Spleen (tissue), 13 donors: ENCODE data around the gene OR2Z1. TPM values are rescaled to one million over a fixed set of nuclear protein-coding genes. Genes with fewer than 3 reads are reported as not detected.

Experiments used
- DNase-seq: peaks from one replicate; pipeline ENCODE4 v3.0.0-alpha.2; 2020
- H3K27ac ChIP-seq, 8 donors: fragments of 200-600 bp; sonication (generic) in 7 of 8; 1 replicate in 4 of 8; 2 replicates in 4 of 8; pipeline versions ENCODE4 v1.5.0 to v1.8.0; 2016 to 2021; ENCODE audit warnings: inconsistent platforms in 4 of 8, mild to moderate bottlenecking in 4 of 8, moderate library complexity in 1 of 8
- H3K27me3 ChIP-seq, 7 donors: fragments of 200-600 bp; sonication (generic) in 6 of 7; replicated peaks in 1 of 7; 1 replicate in 4 of 7; 2 replicates in 3 of 7; pipeline versions ENCODE4 v1.5.0 to v1.8.0; 2016 to 2021; ENCODE audit warnings: inconsistent platforms in 3 of 7, mild to moderate bottlenecking in 1 of 7
- H3K36me3 ChIP-seq, 6 donors: fragments of 200-600 bp; sonication (generic) in 5 of 6; 1 replicate in 4 of 6; 2 replicates in 2 of 6; pipeline versions ENCODE4 v1.5.0 to v1.8.0; 2016 to 2021; ENCODE audit warnings: inconsistent platforms in 2 of 6
- H3K4me1 ChIP-seq, 6 donors: fragments of 200-600 bp; sonication (generic) in 5 of 6; 1 replicate in 3 of 6; 2 replicates in 3 of 6; pipeline versions ENCODE4 v1.5.0 to v1.8.0; 2016 to 2021; ENCODE audit warnings: inconsistent platforms in 3 of 6
- H3K4me3 ChIP-seq, 8 donors: fragments of 200-600 bp; sonication (generic) in 7 of 8; 1 replicate in 4 of 8; 2 replicates in 4 of 8; pipeline versions ENCODE4 v1.5.0 to v1.8.0; 2016 to 2021; ENCODE audit warnings: inconsistent platforms in 4 of 8, mild to moderate bottlenecking in 4 of 8, moderate library complexity in 2 of 8
- H3K9me3 ChIP-seq, 8 donors: fragments of 200-600 bp; sonication (generic) in 7 of 8; 1 replicate in 4 of 8; 2 replicates in 4 of 8; pipeline versions ENCODE4 v1.5.0 to v1.8.0; 2016 to 2021; ENCODE audit warnings: inconsistent platforms in 4 of 8
- POLR2A ChIP-seq, 3 donors: fragments of 450-650 bp; IDR thresholded peaks; one replicate each; pipeline ENCODE4 v1.5.1; 2017; ENCODE audit warnings: antibody characterized with exemption in 3 of 3, mild to moderate bottlenecking in 1 of 3
- POLR2AphosphoS5 ChIP-seq, 3 donors: sonication (generic); formaldehyde crosslinking; IDR thresholded peaks; one replicate each; pipeline ENCODE4 v1.5.1; 2017; ENCODE audit warnings: antibody characterized with exemption in 3 of 3
- WGBS, 5 donors: extraction: QIAGEN DNeasy Blood & Tissue Kit in 3 of 5; methylation state at CpG; one replicate each; pipeline versions ENCODE4 v1.1.5 to v1.1.7; 2013 to 2018; 5-methylcytosine and 5-hydroxymethylcytosine counted together
- intact Hi-C: fragments of 100-400 bp; cut with DNase I; formaldehyde crosslinking; loops from one replicate; pipeline ENCODE4 v1.15.0; 2023; ENCODE audit warnings: low total_unique reads
- long read RNA-seq, 2 donors: transcript quantifications; one replicate each; lab custom pipeline, GENCODE V29; 2026
- polyA plus RNA-seq, 3 donors: library from polyadenylated mRNA; stranded (reverse); fragments of 200-250 nt; gene quantifications; one replicate each; pipeline ENCODE4 v1.2.1, GENCODE V29; 2013
- total RNA-seq, 7 donors: library from RNA; depleted of rRNA in 3 of 7; stranded (reverse); fragments of >200 nt in 3 of 7; fragmentation: NEBNext Ultra II Directional in 4 of 7; extraction: Animal tissue kit (Norgen Biotek cat#: 25700) in 4 of 7; gene quantifications; one replicate each; pipeline versions ENCODE4 v1.1.0 to v1.2.1, GENCODE V29; 2016 to 2021
- TF ChIP-seq, protein P1 (sequence below), 11 experiments: fragments of 200-600 bp in 7 of 11; fragments of 450-650 bp in 4 of 11; sonication (generic) in 4 of 11; IDR thresholded peaks in 8 of 11; conservative IDR thresholded peaks in 3 of 11; 1 replicate in 7 of 11; 2 replicates in 4 of 11; pipeline versions ENCODE4 v1.4.0 to v1.8.0; 2016 to 2021; ENCODE audit warnings: antibody characterized with exemption in 11 of 11, inconsistent platforms in 4 of 11, mild to moderate bottlenecking in 1 of 11
- donor health status: healthy with polysubstance abuse.
- donor health status: DM: no; HTN: no; CAD: no; lungs with moderate emphysema.
- donor health status: DM: no; HTN: no; CAD: no.
- donor health status: Bipolar disorder and iron deficiency.
- donor health status: healthy.
- donor health status: DM: no; HTN: no; CAD: no.
- donor health status: DM: yes; HTN: yes; CAD: no.

OR2Z1 gene
- total RNA-seq (not detected), polyA plus RNA-seq (not detected)
- long read RNA-seq, donor 1 = 0 reads
- long read RNA-seq, donor 2 = 0 reads

- DNase-seq = no peak
- H3K27ac ChIP-seq = no peak within 1 kb of the TSS
- peaks cover 0 to 14% (median 5%) of the 10 kb centered on the region in 8 donors for H3K9me3 ChIP-seq
- H3K4me1 ChIP-seq = no peaks in the 10 kb centered on the region
- peaks cover 0 to 40% (median 0%) of the 10 kb centered on the region in 7 donors for H3K27me3 ChIP-seq
- TF ChIP-seq, protein P1, sequence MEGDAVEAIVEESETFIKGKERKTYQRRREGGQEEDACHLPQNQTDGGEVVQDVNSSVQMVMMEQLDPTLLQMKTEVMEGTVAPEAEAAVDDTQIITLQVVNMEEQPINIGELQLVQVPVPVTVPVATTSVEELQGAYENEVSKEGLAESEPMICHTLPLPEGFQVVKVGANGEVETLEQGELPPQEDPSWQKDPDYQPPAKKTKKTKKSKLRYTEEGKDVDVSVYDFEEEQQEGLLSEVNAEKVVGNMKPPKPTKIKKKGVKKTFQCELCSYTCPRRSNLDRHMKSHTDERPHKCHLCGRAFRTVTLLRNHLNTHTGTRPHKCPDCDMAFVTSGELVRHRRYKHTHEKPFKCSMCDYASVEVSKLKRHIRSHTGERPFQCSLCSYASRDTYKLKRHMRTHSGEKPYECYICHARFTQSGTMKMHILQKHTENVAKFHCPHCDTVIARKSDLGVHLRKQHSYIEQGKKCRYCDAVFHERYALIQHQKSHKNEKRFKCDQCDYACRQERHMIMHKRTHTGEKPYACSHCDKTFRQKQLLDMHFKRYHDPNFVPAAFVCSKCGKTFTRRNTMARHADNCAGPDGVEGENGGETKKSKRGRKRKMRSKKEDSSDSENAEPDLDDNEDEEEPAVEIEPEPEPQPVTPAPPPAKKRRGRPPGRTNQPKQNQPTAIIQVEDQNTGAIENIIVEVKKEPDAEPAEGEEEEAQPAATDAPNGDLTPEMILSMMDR (IDR thresholded peaks at IDR 0.05 in 8 of 11, conservative IDR thresholded peaks at IDR 0.05 in 3 of 11) = no peak
- TF ChIP-seq POLR2A (IDR thresholded peaks at IDR 0.05) = no peak
- no peak for TF ChIP-seq POLR2AphosphoS5 (IDR thresholded peaks at IDR 0.05)
- 48 to 80% (median 59%) methylated on average over 1 of the region's 1 CpG for WGBS, 5 donors
- no peak within 1 kb of the TSS for H3K4me3 ChIP-seq
- intact Hi-C loops = no loop called here
- no peaks in the 10 kb centered on the region for H3K36me3 ChIP-seq
Measured at GRCh38 chr19:8721334-8721733, at the start of gene OR2Z1. TSS of gene OR2Z1 (plus strand) at chr19:8721634. CDS start at chr19:8731029, 9,395 bp downstream.

DNA sequence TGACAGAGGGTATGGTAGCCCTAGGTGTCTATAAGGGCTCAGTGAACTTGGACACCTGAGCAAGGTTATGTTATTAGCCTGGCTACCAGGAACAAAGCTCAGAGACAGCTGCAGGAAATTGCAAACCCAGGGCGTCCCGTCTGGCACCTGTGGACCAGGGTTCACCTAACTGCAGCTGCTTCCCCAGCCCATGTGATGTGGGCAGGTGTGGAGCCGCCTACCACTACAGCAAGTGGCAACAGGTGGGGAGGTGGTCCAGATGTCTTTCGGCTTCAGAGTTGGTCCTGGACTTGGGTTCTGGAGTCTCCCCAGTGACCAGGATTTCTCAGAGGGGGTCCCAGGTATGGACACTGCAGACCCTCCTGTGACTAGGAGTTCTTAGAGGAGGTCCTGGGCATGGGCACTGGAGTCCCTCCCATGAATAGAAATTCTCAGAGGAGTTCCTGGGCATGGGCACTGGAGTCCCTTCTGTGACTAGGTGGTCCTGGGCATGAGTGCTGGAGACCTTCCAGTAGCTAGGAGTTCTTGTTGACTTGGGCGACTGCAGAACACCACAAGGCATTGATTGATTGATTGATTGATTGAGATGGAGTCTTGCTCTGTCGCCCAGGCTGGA, 48.0 kb upstream of the OR2Z1 start:
- peak; percentile 46 for DNase-seq
- Histone ChIP-seq H3K9me3 (peaks cover 0 to 4% (median 0%) of the 10 kb centered on the region in 8 donors), H3K4me3 (no peak overlapping the region), H3K36me3 (no peaks in the 10 kb centered on the region), H3K27ac (no peak overlapping the region), H3K27me3 (peaks cover 0 to 15% (median 0%) of the 10 kb centered on the region in 7 donors), H3K4me1 (peaks cover 0 to 21% (median 11%) of the 10 kb centered on the region in 6 donors)
- TF ChIP-seq POLR2AphosphoS5 (IDR thresholded peaks at IDR 0.05) (no peak), POLR2A (IDR thresholded peaks at IDR 0.05) (no peak)
- TF ChIP-seq, protein P1 (IDR thresholded peaks at IDR 0.05 in 8 of 11, conservative IDR thresholded peaks at IDR 0.05 in 3 of 11) = no peak
- intact Hi-C loops = no loop called here
- WGBS, 5 donors = 58 to 74% (median 68%) methylated on average over 5 to 6 of the region's 6 CpGs

DNA sequence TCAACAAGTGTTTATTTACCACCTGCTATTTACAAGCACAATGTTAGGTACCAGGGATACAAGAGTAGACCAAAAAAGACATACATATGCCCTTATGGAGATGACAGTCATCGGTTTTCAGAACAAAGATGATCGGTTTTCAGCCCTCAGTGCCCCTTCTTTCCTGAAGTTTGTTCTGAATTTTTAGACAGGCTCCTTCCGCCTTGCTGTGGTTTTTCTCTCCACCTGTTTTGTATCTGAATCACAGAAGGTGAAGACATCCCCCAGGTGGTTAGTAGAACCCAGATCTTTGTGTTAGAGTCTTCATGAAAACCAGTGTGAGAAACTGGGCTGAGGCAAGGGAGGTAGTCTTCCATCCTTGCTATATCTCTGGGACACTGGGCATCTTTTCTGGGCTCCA, 46.4 kb upstream of the OR2Z1 start:
- no peak overlapping the region for H3K4me3 ChIP-seq
- no peaks in the 10 kb centered on the region for H3K9me3 ChIP-seq
- H3K36me3 ChIP-seq = no peaks in the 10 kb centered on the region
- WGBS, 5 donors = 68 to 74% (median 70%) methylated on average over 3 of the region's 3 CpGs
- H3K4me1 ChIP-seq = peaks cover 0 to 21% (median 11%) of the 10 kb centered on the region in 6 donors
- no peak overlapping the region for H3K27ac ChIP-seq
- H3K27me3 ChIP-seq = peaks cover 0 to 20% (median 0%) of the 10 kb centered on the region in 7 donors
- TF ChIP-seq POLR2AphosphoS5 (IDR thresholded peaks at IDR 0.05) (no peak), POLR2A (IDR thresholded peaks at IDR 0.05) (no peak)
- TF ChIP-seq, protein P1 (IDR thresholded peaks at IDR 0.05 in 8 of 11, conservative IDR thresholded peaks at IDR 0.05 in 3 of 11) = no peak
- no peak for DNase-seq
- intact Hi-C loops = no loop called here

- TF ChIP-seq POLR2A (IDR thresholded peaks at IDR 0.05) (no peak), POLR2AphosphoS5 (IDR thresholded peaks at IDR 0.05) (no peak)
- TF ChIP-seq, protein P1 (IDR thresholded peaks at IDR 0.05 in 8 of 11, conservative IDR thresholded peaks at IDR 0.05 in 3 of 11) = no peak
Measured at GRCh38 chr19:8678244-8678807, 43.1 kb upstream of the OR2Z1 start.

More at GRCh38 chr19:8678244-8678807, 43.1 kb upstream of the OR2Z1 start:
- no peak overlapping the region for H3K4me3 ChIP-seq
- intact Hi-C loops = no loop called here
- H3K9me3 ChIP-seq = peaks cover 0 to 12% (median 3%) of the 10 kb centered on the region in 8 donors
- H3K36me3 ChIP-seq = no peaks in the 10 kb centered on the region
- H3K27me3 ChIP-seq = peaks cover 0 to 22% (median 0%) of the 10 kb centered on the region in 7 donors
- DNase-seq = no peak
- no peak overlapping the region for H3K27ac ChIP-seq
- H3K4me1 ChIP-seq = no peaks in the 10 kb centered on the region
